WTC11 (cell line): ENCODE data around the gene SMOC2. TPM values are rescaled to one million over a fixed set of nuclear protein-coding genes. Genes with fewer than 3 reads are reported as not detected.

Source experiments
- total RNA-seq: library from RNA; stranded (reverse); gene quantifications from 3 replicates; pipeline ENCODE4 v1.2.3, GENCODE V29; 2021

Gene SMOC2
- total RNA-seq, 1 experiment from 2014 or later = 3.9 TPM

Other genes with a start within 250 kb of the SMOC2 start
- gene DACT2, start 121.4 kb upstream of the SMOC2 start, total RNA-seq = 3.4 to 4.9 TPM (median 3.8 TPM) in 3 replicates